ENCODE results near the gene DTX1.

GRCh38 chr12:113021500-113021899, 35.0 kb upstream of the DTX1 start:
- TF ChIP-seq CTCF (IDR thresholded peaks at IDR 0.05; ENCODE audit: low read depth, low read length, poor library complexity, severe bottlenecking) (no peak), EZH2phosphoT487 (IDR thresholded peaks at IDR 0.05; ENCODE audit: borderline replicate concordance, low read length) (no peak)
